Erythroblast (primary cell): ENCODE measurements around the gene AFF3.

Source experiments
- DNase-seq, 2 experiments: peaks; one replicate each; lab custom pipeline; 2025; lab: John Stamatoyannopoulos, UW
- GATA1 ChIP-seq: IDR thresholded peaks from 2 replicates; pipeline ENCODE4 v1.6.1; 2011; ENCODE audit warnings: low read depth, mild to moderate bottlenecking, control low read depth, low read length, moderate library complexity
- POLR2A ChIP-seq: IDR thresholded peaks from 2 replicates; pipeline ENCODE4 v1.6.1; 2011; ENCODE audit warnings: mild to moderate bottlenecking, low read length

AFF3 gene

DNA sequence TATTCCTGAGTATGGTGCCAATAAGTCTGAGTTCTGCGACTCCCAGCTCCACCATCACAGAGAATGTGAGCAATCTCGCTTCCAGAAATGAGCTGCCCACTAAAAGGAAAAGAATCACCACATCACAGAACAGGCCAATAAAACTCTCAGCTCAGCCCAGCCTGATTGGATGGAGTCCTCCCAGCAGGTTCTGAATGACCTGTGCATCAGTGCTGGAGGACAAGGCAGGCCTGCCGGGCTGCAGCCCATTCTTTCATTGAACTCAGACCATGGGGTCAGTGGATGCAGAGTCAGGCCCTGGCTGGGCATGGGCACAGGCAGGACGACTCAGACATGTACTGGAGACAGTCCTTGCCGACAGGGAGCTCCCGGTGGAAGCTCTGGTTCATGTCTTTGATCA is 519.9 kb downstream of the AFF3 start:
- TF ChIP-seq POLR2A (no peak), GATA1 (no peak)
- no peak for DNase-seq

GRCh38 chr2:99621774-99622173 is 520.6 kb downstream of the AFF3 start:
- DNase-seq, result no peak
- TF ChIP-seq POLR2A (no peak), GATA1 (no peak)

DNA sequence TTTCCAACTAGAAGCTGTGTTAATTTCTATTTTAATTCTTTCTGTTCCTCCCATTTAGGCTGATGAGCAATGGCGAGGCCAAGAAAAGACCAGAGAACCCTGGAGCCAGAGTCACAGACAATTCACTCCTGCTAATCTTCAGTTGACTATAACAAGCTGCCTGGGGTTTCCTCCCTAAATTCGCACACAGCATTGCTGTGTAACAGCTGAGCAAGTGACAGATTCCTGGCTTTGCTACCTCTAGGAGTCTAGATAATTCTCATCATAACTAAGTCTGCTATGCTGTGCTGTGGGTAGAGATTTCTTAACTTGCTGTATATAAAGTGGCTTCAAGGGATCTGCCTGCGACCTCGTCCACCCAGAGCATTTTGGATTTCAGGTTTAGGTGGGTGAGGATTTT is 521.3 kb downstream of the AFF3 start:
- no peak for DNase-seq
- no peak for TF ChIP-seq POLR2A
- TF ChIP-seq GATA1, result no peak

GRCh38 chr2:99619151-99619550 is 523.2 kb downstream of the AFF3 start:
- TF ChIP-seq POLR2A (no peak), GATA1 (no peak)
- DNase-seq, result no peak

- no peak for DNase-seq
- TF ChIP-seq GATA1, result no peak
- TF ChIP-seq POLR2A, result no peak
Observed at GRCh38 chr2:99618579-99619097, 523.8 kb downstream of the AFF3 start.

DNA sequence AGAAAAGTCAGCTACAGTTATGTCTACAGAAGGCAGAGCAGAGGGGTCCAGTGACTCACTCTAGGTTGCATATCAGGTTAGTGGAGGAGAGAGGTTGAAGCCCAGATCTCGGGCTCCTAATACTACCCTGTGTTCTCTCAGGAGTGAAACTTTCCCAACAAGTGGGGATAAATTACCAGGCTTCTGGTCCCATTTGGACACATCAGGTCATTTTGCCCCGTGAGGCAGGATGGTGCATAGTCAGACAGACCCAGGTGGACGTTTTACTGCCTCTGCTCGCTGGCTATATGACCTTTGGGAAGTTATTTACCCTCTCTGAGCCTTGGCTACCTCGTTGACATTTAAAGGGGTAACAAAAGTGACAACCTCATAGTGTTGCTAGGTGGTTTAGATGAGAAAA is 524.6 kb downstream of the AFF3 start:
- no peak for DNase-seq
- TF ChIP-seq GATA1 (no peak), POLR2A (no peak)

DNA sequence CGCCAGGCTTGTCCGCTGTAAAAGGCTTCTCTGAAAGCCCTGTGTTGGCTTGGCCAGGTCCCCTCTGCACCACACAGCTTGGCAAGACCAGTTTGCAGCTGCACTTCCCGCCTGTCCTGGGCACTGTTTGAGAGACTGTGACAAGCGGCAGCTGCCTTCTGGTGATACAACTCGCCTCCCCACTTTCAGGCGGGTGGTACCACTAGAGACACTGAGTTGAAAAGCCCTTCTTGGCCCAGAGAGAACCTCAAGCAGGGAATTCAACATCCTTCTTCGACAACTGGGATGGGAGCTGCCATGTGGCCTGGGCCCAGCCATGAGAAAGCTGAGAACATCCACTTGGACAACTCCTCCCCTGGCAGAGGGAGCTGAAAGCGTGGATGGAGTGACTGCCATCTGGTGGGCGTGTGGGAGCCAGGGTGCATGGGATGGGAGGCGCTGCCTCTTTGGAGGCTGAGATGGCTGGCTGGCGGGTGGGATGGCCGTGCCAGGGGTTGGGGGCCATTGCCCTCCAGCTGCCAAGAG is 527.1 kb downstream of the AFF3 start:
- TF ChIP-seq GATA1 (no peak), POLR2A (no peak)
- no peak for DNase-seq

DNA sequence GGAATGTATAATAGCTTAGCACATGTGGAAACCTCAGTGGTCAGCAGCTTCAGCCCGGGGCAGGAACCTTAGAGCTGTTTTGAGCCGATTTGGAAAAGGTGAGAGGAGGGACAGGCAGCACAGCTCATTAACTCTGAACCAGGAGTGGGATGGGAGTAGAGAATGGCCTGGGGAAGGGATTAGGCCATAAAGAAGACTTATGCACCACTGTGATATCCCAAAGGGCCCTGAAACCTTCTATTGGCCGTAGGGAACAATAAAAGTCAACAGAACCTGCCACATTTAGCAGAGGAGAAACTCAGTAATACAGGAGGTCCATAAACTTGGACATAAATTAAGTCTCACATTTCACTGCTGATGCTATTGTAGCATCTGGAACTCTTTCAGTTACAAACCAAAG is 528.4 kb downstream of the AFF3 start:
- DNase-seq, result no peak
- no peak for TF ChIP-seq POLR2A
- TF ChIP-seq GATA1, result no peak

DNA sequence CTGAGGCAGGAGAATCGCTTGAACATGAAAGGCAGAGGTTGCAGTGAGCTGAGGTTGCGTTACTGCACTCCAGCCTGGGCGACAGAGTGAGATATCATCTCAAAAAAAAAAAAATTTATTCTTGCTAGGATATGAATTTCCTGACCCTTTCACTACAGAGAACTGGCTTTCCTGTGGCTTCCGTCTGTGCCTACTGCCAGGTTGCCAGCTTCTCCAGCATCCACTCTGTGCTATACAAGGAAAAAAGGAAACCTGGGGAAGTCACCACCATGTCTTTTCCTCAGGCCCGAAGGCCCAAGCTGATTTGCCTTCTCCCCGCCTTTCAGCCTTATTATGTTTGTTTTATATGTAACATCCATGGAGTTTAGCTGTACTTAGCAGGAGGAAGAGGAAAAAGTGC is 530.6 kb downstream of the AFF3 start:
- no peak for TF ChIP-seq POLR2A
- no peak for TF ChIP-seq GATA1
- DNase-seq, result no peak

- TF ChIP-seq POLR2A (no peak), GATA1 (no peak)
- no peak for DNase-seq
Observed at GRCh38 chr2:99611034-99611433, 531.4 kb downstream of the AFF3 start.

DNA sequence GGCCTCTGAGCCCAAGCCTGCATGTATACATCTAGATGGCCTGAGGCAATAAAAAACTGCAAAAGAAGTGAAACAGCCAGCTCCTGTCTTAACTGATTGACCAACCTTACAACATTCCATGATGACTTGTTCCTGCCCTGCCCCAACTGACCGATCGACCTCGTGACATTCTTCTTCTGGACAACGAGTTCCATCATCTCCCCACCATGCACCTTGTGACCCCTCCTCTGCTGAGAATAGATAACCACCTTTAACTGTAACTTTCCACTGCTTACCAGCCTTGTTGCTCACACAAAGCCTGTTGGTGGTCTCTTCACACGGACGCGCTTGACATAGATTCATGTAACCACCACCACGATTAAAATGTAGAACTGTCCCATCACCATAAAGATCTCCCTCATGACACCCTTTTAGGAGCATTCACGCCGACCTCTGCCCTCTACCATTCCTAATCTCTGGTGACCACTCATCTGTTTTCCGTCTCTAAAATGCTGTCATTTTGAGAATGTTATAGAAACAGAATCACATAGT is 532.5 kb downstream of the AFF3 start:
- TF ChIP-seq GATA1 (no peak), POLR2A (no peak)
- no peak for DNase-seq

- TF ChIP-seq GATA1 (no peak), POLR2A (no peak)
- no peak for DNase-seq
Observed at GRCh38 chr2:99608861-99609260, 533.5 kb downstream of the AFF3 start.

DNA sequence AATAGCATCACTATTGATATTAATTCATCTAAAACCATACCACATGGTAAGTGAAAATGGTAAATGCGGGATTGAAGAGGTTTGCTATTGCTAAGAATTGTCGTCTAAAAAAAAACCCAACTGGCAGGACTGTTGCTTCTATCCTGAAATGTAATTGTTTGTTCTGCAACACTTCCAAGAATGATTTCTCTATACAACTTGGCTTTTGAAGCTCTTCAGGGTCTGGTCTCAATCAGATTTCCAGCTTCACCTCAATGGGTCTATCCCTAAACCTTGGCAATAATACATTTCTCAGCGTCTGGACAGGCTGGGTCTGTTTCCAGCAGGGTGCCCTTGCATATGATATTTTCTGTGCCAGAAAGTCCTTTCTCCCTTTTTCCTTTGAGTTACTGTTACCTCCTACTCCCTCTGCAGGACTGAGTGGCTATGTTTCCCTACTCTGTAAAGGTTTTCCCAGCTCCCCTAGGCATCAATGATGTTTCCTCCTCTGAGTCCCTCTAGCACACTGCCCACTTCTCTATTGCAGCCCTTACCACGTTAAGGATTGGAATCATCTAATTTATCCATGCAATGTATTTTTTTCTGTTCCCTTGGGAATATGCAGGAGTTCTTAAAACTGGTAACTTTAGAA is 534.4 kb downstream of the AFF3 start:
- no peak for DNase-seq

DNA sequence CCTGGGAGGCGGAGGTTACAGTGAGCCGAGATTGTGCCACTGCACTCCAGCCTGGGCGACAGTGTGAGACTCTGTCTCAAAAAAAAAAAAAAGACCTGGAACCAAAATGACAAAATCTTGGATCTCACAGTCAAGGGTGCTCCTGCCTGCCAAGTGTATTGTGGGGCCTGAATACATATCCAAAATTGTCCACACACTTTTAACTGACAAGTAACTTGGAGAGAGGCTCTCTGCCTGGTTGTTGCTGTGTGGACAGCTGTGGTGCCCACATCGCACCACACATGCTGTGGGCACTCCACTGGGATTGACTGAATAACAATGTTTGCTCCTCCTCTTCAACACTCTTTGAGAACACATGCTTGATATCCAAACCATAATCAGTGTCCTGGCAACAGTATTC is 534.9 kb downstream of the AFF3 start:
- TF ChIP-seq POLR2A (no peak), GATA1 (no peak)
- no peak for DNase-seq

More for the DNA sequence above, 534.4 kb downstream of the AFF3 start:
- TF ChIP-seq GATA1 (no peak), POLR2A (no peak)

DNA sequence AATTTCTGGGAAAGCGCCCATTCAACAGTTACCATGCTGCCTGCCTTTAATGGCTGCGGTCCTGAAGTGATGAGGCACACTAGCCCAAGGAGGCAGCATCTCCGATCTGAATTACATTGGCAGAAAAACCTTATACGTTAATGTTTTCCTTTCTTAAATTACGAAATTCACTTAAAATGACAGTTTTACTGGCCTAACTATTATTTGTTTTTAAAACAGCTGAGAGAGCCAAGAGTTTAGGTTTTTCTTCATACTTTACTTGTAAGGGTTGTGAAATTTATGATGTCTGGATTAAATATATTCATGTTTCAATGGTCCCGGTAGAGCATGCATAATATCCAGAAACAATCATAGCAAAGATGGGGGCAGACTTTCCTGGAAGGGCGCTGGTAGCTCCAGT is 537.4 kb downstream of the AFF3 start:
- DNase-seq, result no peak
- TF ChIP-seq POLR2A, result no peak
- TF ChIP-seq GATA1, result no peak

DNA sequence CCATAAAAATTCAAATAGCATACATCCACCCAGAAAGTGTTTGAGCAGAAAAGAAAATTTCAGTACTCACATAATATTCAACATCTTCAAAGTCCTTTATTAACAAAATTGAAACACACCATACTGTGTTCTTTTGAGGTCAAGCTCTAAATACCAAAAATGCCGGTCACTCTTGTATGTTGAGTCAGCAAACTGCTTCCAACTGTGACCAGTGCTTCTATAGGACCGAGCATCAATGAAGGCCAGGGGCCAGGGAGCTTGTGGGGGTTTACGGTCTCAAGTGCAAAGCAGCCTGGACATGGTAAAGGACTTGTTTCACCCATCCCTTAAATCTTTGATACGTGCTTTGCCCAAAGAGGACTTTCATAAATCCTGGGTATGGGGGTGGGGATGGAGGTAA is 539.9 kb downstream of the AFF3 start:
- TF ChIP-seq GATA1 (no peak), POLR2A (no peak)
- no peak for DNase-seq
